NCI-H748 (cell line): ENCODE results near the gene PLA2G4A.

Source experiments
- DNase-seq: peaks from one replicate; lab custom pipeline; 2025; ENCODE audit not compliant: unreplicated experiment; lab: John Stamatoyannopoulos, UW

The PLA2G4A gene

GRCh38 chr1:186974774-186975181, 146.0 kb downstream of the PLA2G4A start:
- no peak for DNase-seq

- no peak for DNase-seq
These were observed 146.5 kb downstream of the PLA2G4A start for GRCh38 chr1:186975220-186975619.

GRCh38 chr1:186976700-186977099, 148.0 kb downstream of the PLA2G4A start:
- DNase-seq: no peak

GRCh38 chr1:186977266-186977957, 148.7 kb downstream of the PLA2G4A start:
- no peak for DNase-seq

GRCh38 chr1:186978596-186979556, 150.1 kb downstream of the PLA2G4A start:
- no peak for DNase-seq

- DNase-seq: no peak
These were observed 151.7 kb downstream of the PLA2G4A start for GRCh38 chr1:186980400-186980799.

- no peak for DNase-seq
These were observed 153.4 kb downstream of the PLA2G4A start for GRCh38 chr1:186982116-186982515.

GRCh38 chr1:186983327-186983726, 154.6 kb downstream of the PLA2G4A start:
- DNase-seq: no peak

- DNase-seq: no peak
These were observed 156.2 kb downstream of the PLA2G4A start for GRCh38 chr1:186984959-186985358.

GRCh38 chr1:186985889-186986491, 157.2 kb downstream of the PLA2G4A start:
- DNase-seq: peak; percentile 64

GRCh38 chr1:186987065-186987464, 158.3 kb downstream of the PLA2G4A start:
- DNase-seq: no peak

GRCh38 chr1:186987769-186988168, 159.0 kb downstream of the PLA2G4A start:
- DNase-seq: no peak

- DNase-seq: no peak
These were observed 165.2 kb downstream of the PLA2G4A start for GRCh38 chr1:186993996-186994395.

- DNase-seq: no peak
These were observed 166.1 kb downstream of the PLA2G4A start for GRCh38 chr1:186994897-186995296.

GRCh38 chr1:186996816-186997215, 168.1 kb downstream of the PLA2G4A start:
- DNase-seq: no peak

GRCh38 chr1:186997877-186998276, 169.1 kb downstream of the PLA2G4A start:
- DNase-seq: no peak

- DNase-seq: no peak
These were observed 170.8 kb downstream of the PLA2G4A start for GRCh38 chr1:186999506-186999905.

GRCh38 chr1:187001198-187001889, 172.6 kb downstream of the PLA2G4A start:
- no peak for DNase-seq

GRCh38 chr1:187003353-187003752, 174.6 kb downstream of the PLA2G4A start:
- DNase-seq: no peak

- DNase-seq: no peak
These were observed 178.1 kb downstream of the PLA2G4A start for GRCh38 chr1:187006896-187007295.

GRCh38 chr1:187009320-187009719, 180.6 kb downstream of the PLA2G4A start:
- peak; percentile 40 for DNase-seq
